GM12873 (cell line): ENCODE measurements around the gene QSOX2.

ENCODE experiments used
- CTCF ChIP-seq: IDR thresholded peaks from 2 replicates; pipeline ENCODE4 v1.5.1; 2012; ENCODE audit warnings: low read depth, mild to moderate bottlenecking, moderate library complexity, low read length, control low read depth; ENCODE audit not compliant: insufficient read depth; ENCODE audit errors: missing control alignments

Gene QSOX2

GRCh38 chr9:136203408-136204144, 42.0 kb downstream of the QSOX2 start:
- TF ChIP-seq CTCF: no peak

GRCh38 chr9:136202454-136203407, 42.9 kb downstream of the QSOX2 start:
- TF ChIP-seq CTCF: no peak

- TF ChIP-seq CTCF: no peak
These were observed 43.8 kb downstream of the QSOX2 start for GRCh38 chr9:136201609-136202453.

- no peak for TF ChIP-seq CTCF
These were observed 44.4 kb downstream of the QSOX2 start for GRCh38 chr9:136201174-136201573.

GRCh38 chr9:136200424-136200823, 45.2 kb downstream of the QSOX2 start:
- TF ChIP-seq CTCF: no peak

- no peak for TF ChIP-seq CTCF
These were observed 46.0 kb downstream of the QSOX2 start for GRCh38 chr9:136199391-136200288.
